Central memory CD4-positive, alpha-beta T cell (primary cell): ENCODE data around the gene PROCR.
"Not testable (repeated sequence)": the region's sequence is repeated elsewhere in the genome, so short reads cannot be mapped to it uniquely, and the experiment has no call there.

Experiments
- DNase-seq: peaks from one replicate; pipeline ENCODE4 v3.0.0; 2022

The PROCR gene

DNA sequence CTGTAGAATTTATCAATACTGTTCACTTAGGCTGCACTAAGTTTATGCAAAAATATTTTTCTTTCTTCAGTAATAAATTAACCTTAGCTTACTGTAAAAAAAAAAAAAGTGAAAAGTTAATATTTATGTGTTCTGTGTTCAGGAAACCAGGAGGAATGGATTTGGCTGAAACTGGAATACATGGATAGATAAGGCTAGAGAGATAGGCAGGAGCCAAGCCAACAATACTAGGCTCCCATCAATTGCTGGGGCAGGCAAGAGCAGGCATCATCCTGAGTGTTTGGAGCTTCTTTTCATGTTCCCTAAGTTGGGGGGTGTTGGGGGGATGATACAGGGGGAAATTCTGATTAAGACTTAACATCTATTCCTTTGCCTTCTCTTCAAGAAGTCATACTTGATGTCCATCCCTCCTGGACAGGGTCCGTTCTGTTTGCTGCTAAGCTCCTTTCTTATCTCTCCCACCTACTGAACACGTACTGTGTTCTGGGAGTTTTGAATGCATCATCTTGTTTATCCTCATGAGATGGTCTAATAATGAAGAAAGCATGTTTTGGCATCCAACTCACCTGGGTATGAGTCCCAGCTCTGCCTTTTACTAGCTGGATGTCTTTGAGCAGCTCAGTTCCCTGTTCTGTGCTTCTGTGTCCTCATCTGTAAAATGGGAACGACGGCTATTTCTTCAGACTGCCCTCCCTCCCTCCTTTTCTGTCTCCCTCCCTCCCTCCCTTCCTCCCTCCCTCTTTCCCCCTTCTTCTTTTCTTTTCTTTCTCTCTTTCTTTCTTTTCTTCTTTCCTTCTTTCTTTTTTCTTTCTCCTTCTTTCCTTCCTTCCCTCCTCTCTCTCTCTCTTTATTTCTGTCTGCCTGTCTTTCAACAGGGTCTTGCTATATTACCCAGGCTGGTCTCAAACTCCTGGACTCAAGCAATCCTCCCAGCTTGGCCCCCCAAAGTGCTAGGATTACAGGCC lies 6.4 kb upstream of the PROCR start:
- DNase-seq = no peak

DNA sequence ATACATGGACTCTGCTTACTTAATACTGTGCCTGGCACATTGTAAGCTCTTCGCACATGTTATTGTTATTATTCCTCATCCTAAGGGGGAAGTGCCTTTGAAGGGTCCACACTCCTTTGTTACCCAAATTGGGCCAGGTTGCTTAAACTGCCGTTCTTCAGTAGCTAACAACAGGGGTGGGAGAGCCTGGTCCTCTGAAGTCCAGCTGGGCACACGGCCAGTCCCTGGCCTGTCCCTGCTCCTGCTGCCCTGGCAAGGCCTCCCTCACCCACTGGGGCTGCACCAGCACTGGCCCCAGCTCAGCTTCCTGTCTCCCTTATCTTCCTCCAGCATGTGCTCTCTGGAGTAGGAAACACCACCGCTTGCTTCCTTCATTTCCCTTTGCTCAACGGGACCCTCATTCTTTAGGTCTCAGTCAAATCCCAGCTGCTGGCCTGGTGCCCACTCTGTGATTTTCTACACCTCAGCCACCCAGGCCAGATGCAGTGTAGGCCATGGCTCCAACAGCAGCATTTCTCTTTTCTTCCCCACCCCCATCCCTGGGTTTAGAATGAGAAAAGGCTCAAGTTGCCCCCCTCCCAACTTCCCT lies 5.5 kb upstream of the PROCR start:
- no peak for DNase-seq

DNA sequence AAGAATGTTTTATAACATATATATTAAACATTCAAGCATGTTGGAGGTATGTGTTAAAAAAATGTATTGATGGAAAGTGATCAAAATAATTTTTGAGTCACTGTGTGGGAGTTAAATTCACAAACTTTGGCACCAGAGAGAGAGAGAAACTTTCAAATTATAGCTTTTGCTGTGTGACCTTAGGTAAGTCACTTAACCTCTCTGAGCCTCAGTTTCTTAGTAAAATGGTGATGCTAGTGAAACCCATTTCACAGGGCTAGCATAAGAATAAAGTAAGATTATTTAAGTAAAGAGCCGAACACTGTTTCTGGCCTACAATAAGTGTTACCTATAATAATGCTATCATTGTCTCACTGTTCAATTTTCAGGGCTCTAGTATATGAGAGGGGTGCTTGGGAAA lies 4.1 kb upstream of the PROCR start:
- DNase-seq = no peak

DNA sequence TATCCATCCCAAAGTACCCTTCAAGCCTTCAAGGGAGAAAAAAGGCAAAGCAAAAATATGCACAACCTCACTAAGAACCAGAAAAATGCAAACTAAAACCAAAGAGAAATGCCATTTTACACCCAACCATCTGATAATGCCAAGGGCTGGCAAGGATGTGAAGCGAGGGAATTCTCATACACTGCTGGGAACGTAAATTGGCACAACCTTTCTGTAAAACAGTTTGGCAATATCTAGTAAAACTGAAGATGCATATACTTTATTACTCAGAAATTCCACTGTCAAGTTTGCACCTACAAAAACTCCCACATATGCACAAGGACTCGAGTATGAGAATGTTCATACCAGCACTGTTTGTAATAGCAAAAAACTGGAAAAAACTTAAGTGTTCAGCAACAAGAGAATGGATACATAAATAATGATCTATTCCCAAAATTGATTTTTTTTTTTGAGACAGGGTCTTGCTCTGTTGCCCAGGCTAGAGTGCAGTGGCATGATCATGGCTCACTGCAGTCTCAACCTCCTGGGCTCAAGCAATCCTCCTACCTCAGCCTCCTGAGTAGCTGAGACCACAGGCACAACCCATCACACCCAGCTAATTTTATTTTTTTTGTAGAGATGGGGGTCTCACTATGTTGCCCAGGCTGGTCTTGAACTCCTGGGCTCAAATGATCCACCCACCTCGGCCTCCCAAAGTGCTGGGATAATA lies 3.0 kb upstream of the PROCR start:
- DNase-seq = not testable (repeated sequence)

DNA sequence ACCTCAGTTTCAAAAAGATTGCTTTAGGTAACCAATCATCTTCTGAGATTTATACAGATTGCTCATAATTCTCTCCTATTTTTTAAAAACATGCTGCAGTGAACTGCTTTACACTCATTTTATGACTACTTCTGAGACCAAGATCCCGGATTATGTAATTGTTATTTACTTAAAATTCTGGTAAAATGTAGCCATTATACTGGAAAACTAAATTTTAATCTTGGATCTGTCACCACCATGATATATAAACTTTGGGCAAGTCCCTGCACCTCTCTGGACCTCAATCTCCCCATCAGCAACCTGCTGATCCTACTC lies 477 bp upstream of the PROCR start:
- DNase-seq = no peak

DNA sequence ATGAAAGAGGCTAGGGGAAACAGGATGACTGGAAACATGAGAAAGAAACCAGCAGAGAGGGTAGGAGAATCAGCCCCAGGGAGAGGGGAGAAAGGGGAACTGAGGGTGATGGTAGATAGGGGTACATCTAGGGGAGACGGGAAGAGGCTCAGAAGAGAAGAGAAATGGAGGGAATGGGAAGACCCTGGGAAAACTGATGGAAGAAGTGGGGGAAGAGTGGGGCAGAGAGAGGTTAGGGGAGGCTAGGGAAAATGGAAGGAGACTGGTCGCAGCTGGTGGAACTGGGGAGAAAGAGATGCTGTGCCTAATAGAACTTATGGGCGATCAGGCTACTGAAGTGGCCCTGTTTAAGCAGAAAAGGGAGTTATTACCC lies 548 bp downstream of the PROCR start:
- no peak for DNase-seq

DNA sequence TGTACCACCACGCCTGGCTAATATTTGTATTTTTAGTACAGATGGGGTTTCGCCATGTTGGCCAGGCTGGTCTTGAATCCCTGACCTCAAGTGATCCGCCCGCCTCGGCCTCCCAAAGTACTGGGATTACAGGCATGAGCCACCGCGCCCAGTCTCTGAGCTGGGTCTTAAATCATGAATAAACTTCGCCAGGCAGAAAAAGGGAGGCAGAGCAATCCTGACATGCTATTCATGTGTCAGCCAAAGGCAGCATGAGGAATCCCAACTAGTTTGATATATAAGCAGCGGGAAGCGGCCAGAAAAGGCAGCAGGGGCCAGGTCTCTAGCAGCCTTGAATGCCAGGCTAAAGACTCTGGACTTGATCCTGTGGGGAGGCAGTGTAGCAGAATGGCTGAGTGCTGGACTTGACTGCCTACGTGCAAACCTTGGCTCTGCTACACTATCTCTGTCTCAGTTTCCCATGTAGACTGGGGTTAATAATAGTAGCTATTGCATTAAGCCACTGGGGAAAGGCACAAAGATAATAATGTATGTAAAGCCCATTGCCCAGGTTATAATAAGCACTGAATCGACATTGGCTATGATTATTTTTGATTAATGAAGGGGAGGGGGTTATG lies 1.8 kb downstream of the PROCR start:
- DNase-seq = no peak

DNA sequence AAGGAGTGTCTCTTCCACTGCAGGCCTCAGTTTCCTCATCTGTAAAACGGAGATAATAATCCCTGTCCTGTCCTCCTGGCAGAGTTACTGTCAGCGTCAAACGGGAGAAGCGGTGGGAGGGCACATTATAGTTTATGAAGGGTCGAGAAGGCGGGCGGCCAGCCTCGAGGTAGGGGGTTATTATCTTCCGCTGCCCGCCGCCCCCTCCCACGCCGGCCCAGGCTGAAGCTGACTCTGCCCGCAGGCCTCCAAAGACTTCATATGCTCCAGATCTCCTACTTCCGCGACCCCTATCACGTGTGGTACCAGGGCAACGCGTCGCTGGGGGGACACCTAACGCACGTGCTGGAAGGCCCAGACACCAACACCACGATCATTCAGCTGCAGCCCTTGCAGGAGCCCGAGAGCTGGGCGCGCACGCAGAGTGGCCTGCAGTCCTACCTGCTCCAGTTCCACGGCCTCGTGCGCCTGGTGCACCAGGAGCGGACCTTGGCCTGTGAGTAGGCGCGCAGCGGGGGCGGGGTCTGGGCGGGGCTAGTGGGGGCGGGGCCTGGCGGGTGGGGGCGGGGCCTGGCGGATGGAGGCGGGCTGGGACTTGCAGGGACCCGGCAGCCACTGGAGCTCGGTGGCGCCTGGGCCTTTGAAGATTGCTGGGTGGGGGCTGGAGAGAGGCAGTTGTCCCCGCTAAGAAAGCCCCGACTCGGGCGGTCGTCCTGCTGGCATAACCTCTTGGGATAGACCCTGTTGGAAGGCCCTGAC lies 2.8 kb downstream of the PROCR start:
- no peak for DNase-seq

DNA sequence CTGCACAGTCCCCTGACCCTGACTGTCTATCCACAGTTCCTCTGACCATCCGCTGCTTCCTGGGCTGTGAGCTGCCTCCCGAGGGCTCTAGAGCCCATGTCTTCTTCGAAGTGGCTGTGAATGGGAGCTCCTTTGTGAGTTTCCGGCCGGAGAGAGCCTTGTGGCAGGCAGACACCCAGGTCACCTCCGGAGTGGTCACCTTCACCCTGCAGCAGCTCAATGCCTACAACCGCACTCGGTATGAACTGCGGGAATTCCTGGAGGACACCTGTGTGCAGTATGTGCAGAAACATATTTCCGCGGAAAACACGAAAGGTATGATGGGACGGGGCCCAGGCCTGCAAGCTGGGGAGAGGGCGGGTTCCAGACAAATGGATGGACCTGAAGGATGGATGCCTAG lies 4.3 kb downstream of the PROCR start:
- no peak for DNase-seq

DNA sequence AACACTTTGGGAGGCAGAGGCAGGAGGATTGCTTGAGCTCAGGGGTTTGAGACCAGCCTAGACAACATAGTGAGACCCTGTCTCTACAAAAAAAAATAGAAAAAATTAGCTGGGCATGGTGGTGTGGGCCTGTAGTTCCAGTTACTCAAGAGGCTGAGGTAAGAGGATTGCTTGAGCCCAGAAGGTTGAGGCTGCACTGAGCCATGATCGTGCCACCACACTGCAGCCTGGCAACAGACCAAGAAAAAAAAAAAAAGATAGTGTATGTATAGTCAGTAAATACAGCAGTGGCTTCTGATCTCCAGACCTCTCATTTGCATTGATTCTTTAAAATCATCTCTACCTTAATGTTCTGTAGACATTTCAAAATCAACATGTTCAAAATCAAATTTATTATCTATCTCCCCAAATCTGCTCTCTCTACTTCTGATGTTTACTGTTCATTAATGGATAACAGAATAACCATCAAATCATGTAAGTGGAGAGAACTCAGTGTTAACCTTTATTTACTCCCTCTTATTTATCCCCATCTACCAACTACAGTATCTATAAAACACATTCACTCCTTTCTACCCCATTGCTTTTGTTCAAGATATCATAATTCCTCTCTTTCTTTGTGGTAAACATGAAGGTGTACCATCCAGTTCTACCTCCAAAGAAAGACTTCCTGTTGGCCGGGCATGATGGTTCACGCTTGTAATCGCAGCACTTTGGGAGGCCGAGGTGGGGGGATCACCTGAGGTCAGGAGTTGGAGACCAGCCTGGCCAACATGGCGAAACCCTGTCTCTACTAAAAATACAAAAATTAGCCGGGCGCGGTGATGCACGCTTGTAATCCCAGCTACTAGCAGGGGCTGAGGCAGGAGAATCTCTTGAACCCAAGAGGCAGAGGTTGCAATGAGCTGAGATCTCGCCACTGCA lies 7.7 kb downstream of the PROCR start:
- no peak for DNase-seq

DNA sequence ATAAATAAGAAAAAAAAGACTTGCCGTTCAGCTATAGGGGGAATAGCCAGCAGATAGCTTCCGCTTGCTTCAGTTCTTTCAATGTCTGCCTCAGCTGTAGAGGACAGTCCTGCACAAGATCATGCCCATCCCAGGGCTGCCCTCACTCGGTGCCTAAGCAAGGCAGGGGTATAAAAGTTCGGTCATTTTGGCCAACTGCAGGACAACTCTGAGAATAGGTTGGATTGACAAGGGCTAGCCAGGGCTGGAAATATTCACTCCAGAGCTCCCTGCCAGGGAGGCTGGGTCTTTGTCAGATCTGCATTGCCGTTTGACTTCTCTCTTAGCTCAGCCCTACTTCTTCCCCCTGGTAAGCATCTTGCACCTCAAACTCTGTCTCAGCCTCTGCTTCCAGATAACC lies 8.4 kb downstream of the PROCR start:
- no peak for DNase-seq

DNA sequence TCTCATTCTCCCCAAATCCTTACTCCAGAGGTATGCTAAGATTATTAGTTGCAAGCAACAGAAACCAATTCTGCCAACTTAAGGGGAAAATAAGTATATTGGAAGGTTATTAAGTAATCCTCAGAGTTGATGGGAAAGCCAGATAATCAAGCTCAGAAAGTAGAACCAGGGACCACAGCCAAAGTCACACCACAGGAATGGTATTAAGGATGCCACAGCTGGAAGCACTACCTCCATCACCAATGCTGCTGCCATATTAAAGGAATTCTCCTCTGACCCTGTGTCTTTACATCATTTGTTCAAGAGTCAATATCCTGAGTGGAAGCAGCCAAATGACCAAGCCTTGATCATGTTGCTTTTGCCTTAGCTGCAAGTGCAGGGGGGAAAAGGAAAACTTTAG lies 9.9 kb downstream of the PROCR start:
- DNase-seq = no peak

DNA sequence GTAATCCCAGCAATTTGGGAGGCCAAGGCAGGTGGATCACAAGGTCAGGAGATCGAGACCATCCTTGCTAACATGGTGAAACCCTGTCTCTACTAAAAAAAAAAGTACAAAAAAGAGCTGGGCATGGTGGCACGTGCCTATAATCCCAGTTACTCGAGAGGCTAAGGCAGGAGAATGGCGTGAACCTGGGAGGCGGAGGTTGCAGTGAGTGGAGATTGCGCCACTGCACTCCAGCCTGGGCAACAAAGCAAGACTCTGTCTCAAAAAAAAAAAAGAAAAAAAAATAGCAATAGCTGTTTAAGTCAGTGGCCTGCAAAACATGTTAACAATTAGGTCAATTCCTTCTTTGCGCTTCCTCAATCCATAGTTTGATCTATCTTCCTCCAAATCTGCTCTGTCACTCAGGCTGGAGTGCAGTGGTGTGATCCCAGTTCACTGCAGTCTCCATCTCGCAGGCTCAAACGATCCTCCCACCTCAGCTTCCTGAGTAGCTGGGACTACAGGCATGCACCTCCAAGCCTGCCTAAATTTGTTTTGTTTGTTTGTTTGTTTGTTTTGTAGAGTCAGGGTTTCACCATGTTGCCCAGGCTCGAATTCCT lies 14.9 kb downstream of the PROCR start:
- DNase-seq = not testable (repeated sequence)

DNA sequence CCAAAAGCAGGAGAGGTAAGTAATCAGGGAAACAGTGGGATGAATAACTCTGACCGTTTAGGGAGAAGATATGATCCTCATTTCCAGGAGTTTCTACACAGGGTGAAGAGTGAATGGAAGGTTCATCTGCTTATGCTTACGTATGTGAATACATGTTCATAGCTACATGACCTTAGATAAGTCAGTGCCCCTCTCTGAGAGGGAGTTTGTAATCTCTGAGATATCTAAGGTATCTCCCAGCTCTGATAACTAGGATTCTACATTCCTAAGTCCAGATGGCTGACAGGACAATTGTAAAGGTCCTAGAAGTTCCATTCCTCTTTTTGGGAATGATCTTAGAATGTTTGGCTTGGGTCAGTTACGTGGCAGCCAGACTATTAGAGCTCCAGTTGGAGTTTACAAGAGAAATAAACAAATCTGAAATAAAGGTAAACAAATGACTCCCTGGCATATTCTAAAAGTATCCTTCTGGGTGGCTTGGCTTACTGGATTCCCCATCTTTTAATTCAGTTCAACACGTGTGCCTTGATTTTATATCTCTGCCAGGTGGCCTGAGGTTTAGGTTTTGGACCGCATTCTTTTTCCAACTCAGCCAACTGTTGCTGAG lies 15.8 kb downstream of the PROCR start:
- no peak for DNase-seq

DNA sequence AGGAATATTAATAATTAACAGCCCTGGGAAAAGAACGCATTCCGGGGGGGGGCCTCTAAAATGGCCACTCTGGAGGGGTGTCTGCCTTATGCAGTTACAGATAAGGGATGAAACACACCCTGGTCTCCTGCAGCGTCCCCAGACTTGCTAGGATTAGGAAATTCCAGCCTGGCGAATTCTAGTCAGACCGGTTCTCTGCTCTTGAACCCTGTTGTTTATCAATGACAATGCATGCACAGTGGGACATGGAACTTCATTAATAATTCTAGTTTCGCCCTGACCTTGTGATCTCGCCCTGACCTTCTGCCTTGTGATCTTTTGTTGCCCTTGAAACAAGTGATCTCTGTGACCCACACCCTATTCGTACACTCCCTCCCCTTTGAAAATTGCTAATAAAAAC lies 17.4 kb downstream of the PROCR start:
- DNase-seq = not testable (repeated sequence)

DNA sequence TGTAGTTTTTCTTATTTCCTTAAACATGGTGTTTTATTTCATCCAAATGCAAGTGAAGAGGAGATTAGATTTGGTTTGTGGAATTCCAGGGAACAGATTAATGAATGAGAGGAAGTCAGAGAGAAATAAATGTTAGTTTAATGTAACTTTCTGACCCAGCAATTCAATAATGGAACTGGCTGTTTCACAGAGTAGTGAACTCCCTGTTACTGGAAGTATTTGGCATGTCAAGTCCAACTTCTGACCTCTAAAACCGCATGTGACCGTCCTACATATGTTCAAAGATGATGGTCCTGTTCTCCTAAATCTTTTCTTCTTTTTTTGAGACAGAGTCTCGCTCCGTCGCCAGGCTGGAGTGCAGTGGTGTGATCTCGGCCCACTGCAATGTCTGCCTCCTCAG lies 18.7 kb downstream of the PROCR start:
- DNase-seq = no peak

DNA sequence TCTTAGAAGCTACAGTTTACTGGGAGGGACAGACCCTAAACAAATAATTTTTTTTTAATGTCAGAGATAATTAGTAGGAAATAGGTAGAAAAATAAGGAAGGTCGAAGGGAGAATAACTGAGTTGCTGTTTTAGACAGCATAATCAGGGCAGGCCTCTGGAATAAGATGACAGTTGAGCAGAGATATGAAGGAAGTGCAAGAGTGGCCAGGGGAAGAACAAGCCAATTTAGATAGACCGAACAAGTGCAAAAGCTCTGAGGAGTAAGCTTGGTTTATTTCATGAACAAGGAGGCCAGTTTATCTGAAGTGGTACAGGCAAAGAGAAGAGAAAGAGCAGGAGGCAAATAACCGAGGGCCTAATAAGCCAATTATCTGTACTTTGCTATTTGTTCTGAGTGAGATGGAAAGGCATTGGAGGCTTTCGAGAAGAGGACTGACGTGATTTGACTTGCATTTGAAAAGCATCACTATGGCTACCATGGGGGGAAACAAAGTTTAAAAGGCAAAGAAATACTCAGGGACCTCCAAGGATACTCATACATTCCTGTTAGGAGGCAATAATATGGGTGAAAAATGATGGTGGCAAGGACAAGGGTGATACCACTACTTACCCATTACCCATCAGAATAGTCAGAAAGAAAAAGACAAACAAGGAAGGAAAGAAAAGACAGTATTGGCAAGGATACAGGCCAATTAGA lies 19.7 kb downstream of the PROCR start:
- DNase-seq = no peak

DNA sequence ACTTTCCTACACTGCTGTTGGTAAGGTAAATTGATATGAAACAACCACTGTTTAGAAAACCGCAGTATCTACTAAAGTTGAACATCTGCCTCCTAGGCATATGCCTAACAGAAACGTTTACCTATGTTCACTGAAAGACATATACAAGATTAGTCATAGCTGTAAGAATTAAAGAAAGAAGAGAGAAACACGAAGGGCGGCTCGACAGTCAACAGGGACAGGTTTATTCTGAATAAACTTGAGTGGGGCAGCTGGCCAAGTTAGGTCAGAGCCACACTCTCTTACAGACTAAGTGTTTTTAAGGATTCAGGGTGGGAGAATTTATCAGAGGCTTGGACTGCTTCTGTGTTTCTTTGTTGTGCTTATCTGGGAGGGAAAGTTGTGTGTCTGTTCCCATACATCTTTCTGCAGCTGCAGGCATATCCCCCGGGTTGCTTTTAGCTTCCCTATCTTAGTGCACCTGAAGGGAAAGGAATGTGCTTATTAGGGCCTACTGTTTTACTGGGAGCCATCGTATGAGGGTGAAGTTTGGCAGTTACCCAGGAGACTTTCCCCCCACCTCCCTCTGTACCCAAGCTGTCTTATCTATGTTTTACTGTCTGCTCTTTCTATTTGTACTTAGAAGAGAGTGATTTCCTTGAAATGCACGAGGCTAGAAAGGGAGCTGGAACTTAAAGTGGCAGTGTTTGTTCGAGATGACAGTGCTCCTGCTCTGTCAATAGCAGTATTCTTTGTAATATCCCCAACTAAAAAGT lies 20.4 kb downstream of the PROCR start:
- DNase-seq = no peak
